Natural killer cell (primary cell): ENCODE results near the gene ZNF655. TPM values are rescaled to one million over a fixed set of nuclear protein-coding genes. Genes with fewer than 3 reads are reported as not detected.

Experiments used
- ATAC-seq, 3 donors: fragments of 150-1000 bp in 2 of 3; fragments of 200-7000 bp in 1 of 3; cut with Tn5 transposase; 1 replicate in 1 of 3; 2 replicates in 2 of 3; pipeline ENCODE4 v1.10.0; 2021; ENCODE audit warnings: mild to moderate bottlenecking in 2 of 3, moderate library complexity in 2 of 3
- DNase-seq, 2 donors: peaks; one replicate each; pipeline versions ENCODE4 v3.0.0 to v3.0.0-alpha.2; 2013 to 2021; ENCODE audit warnings: mixed read lengths in 1 of 2
- H3K27ac ChIP-seq: one replicate; pipeline ENCODE4 v1.5.1; 2013; ENCODE audit warnings: mild to moderate bottlenecking, low read length
- H3K27me3 ChIP-seq: one replicate; pipeline ENCODE4 v1.6.1; 2013; ENCODE audit warnings: low read length; ENCODE audit not compliant: control insufficient read depth, insufficient read depth
- H3K36me3 ChIP-seq: one replicate; pipeline ENCODE4 v1.6.1; 2013; ENCODE audit warnings: low read length; ENCODE audit not compliant: control insufficient read depth, insufficient read depth
- H3K4me1 ChIP-seq: one replicate; pipeline ENCODE4 v1.6.1; 2013; ENCODE audit warnings: low read length; ENCODE audit not compliant: control insufficient read depth, insufficient read depth
- H3K4me3 ChIP-seq: one replicate; pipeline ENCODE4 v1.5.1; 2013; ENCODE audit warnings: low read length
- H3K9me3 ChIP-seq: one replicate; pipeline ENCODE4 v1.6.1; 2013; ENCODE audit warnings: low read length; ENCODE audit not compliant: control insufficient read depth, insufficient read depth
- H3K27ac Mint-ChIP-seq, 2 donors: one replicate each; pipeline ENCODE4 v1.8.0; 2022; ENCODE audit warnings: mild to moderate bottlenecking in 2 of 2, mixed read lengths in 2 of 2, moderate library complexity in 1 of 2
- H3K27me3 Mint-ChIP-seq, 2 donors: one replicate each; pipeline ENCODE4 v1.8.0; 2022; ENCODE audit warnings: low read depth in 2 of 2, mixed read lengths in 2 of 2
- H3K36me3 Mint-ChIP-seq: one replicate; pipeline ENCODE4 v1.8.0; 2022; ENCODE audit warnings: mixed read lengths
- H3K4me1 Mint-ChIP-seq, 2 donors: one replicate each; pipeline ENCODE4 v1.8.0; 2022; ENCODE audit warnings: mixed read lengths in 2 of 2
- H3K4me3 Mint-ChIP-seq: one replicate; pipeline ENCODE4 v1.8.0; 2022; ENCODE audit warnings: mild to moderate bottlenecking, moderate library complexity, mixed read lengths
- H3K9me3 Mint-ChIP-seq, 2 donors: one replicate each; pipeline ENCODE4 v1.8.0; 2022; ENCODE audit warnings: mixed read lengths in 2 of 2
- CTCF ChIP-seq: fragments of 200-600 bp; IDR thresholded peaks from one replicate; pipeline ENCODE4 v1.8.0; 2022; ENCODE audit warnings: antibody characterized with exemption
- WGBS: methylation state at CpG from one replicate; pipeline ENCODE4 v1.1.7; 2013; ENCODE audit warnings: missing lambda C conversion rate; ENCODE audit not compliant: insufficient coverage; 5-methylcytosine and 5-hydroxymethylcytosine counted together
- intact Hi-C: fragments of 100-400 bp; cut with micrococcal nuclease; formaldehyde crosslinking; loops from one replicate; pipeline ENCODE4 v1.14.2; 2022
- total RNA-seq, 4 donors: library from RNA; stranded (reverse); fragments of 120-200 nt in 1 of 4; gene quantifications; one replicate each; pipeline versions ENCODE4 v1.2.3 to v1.2.4, GENCODE V29; 2013 to 2022

ZNF655 gene
- total RNA-seq, 3 donors from 2014 or later (not counting 1 experiment from before 2014, with no cell fraction given): 171 to 214 (median 196) TPM

GRCh38 chr7:99625321-99625720 is 66.9 kb downstream of the ZNF655 start:
- WGBS: 97% methylated on average over 5 of the region's 5 CpGs
- Histone ChIP-seq H3K4me1 (peaks cover 28% of the 10 kb centered on the region), H3K27ac (no peak overlapping the region), H3K36me3 (peaks cover 88% of the 10 kb centered on the region), H3K4me3 (no peak overlapping the region), H3K27me3 (no peaks in the 10 kb centered on the region), H3K9me3 (no peaks in the 10 kb centered on the region)
- peak overlapping the region; percentile 85 to 89 for H3K27ac Mint-ChIP-seq
- DNase-seq: no peak
- peaks cover 16% of the 10 kb centered on the region for H3K36me3 Mint-ChIP-seq
- intact Hi-C loops: no loop called here
- ATAC-seq: no peak
- no peak for TF ChIP-seq CTCF
- H3K9me3 Mint-ChIP-seq: no peaks in the 10 kb centered on the region
- peaks cover 29 to 32% of the 10 kb centered on the region in 2 donors for H3K4me1 Mint-ChIP-seq
- no peak overlapping the region for H3K4me3 Mint-ChIP-seq
- no peaks in the 10 kb centered on the region for H3K27me3 Mint-ChIP-seq

- H3K27ac Mint-ChIP-seq: peak overlapping the region; percentile 4 to 29
- no peak for ATAC-seq
- H3K27ac ChIP-seq: no peak overlapping the region
- H3K36me3 Mint-ChIP-seq: peaks cover 16% of the 10 kb centered on the region
- H3K36me3 ChIP-seq: peaks cover 88% of the 10 kb centered on the region
- intact Hi-C loops: no loop called here
- no peak for TF ChIP-seq CTCF
- H3K4me3 ChIP-seq: no peak overlapping the region
- H3K4me3 Mint-ChIP-seq: no peak overlapping the region
- peaks cover 29 to 37% of the 10 kb centered on the region in 2 donors for H3K4me1 Mint-ChIP-seq
- no peaks in the 10 kb centered on the region for H3K27me3 ChIP-seq
- DNase-seq: no peak
- 95% methylated on average over 4 of the region's 4 CpGs for WGBS
- peaks cover 28% of the 10 kb centered on the region for H3K4me1 ChIP-seq
- H3K9me3 Mint-ChIP-seq: no peaks in the 10 kb centered on the region
- no peaks in the 10 kb centered on the region for H3K27me3 Mint-ChIP-seq
- no peaks in the 10 kb centered on the region for H3K9me3 ChIP-seq
These were observed 67.5 kb downstream of the ZNF655 start for GRCh38 chr7:99625961-99626360.

Other genes starting within 250 kb of the ZNF655 start
- gene ARPC1A, start 232.7 kb upstream of the ZNF655 start, total RNA-seq: 10 to 100 TPM; 38.1 to 48.1 (median 47.9) TPM
- 100 to 1,000 TPM; 161 to 184 (median 179) TPM for gene ARPC1B, start 183.9 kb upstream of the ZNF655 start, total RNA-seq
- gene PDAP1, start 150.0 kb upstream of the ZNF655 start, total RNA-seq: 10 to 100 TPM; 55.3 to 60.6 (median 59.3) TPM
- gene BUD31, start 149.7 kb upstream of the ZNF655 start, total RNA-seq: 100 to 1,000 TPM; 145 to 190 (median 187) TPM
- 1 to 10 TPM; 5.3 to 6.6 (median 6.4) TPM for gene PTCD1, start 119.8 kb upstream of the ZNF655 start, total RNA-seq
- 10 to 100 TPM; 54.0 to 61.6 (median 54.8) TPM for gene CPSF4, start 119.7 kb upstream of the ZNF655 start, total RNA-seq
- gene ATP5MF, start 92.5 kb upstream of the ZNF655 start, total RNA-seq: 100 to 1,000 TPM in 2 of 3 donors, 10 to 100 TPM in 1; 90.8 to 123 (median 111) TPM
- 10 to 100 TPM; 16.7 to 18.6 (median 16.8) TPM for gene ZNF789, start 85.8 kb upstream of the ZNF655 start, total RNA-seq
- 100 to 1,000 TPM; 188 to 237 (median 215) TPM for gene ZNF394, start 58.4 kb upstream of the ZNF655 start, total RNA-seq
- 1 to 10 TPM; 6.8 to 9.7 (median 7.4) TPM for gene ZKSCAN5, start 54.0 kb upstream of the ZNF655 start, total RNA-seq
- 1 to 10 TPM; 2.3 to 3.1 (median 2.6) TPM for gene FAM200A, start 6.5 kb upstream of the ZNF655 start, total RNA-seq
- 1 to 10 TPM; 1.4 to 2.5 (median 2.0) TPM for gene TMEM225B, start 39.6 kb downstream of the ZNF655 start, total RNA-seq
- gene ZSCAN25, start 58.3 kb downstream of the ZNF655 start, total RNA-seq: 10 to 100 TPM; 24.4 to 37.4 (median 27.8) TPM
- under 1 TPM in 1 of 3 donors, not detected in 2; 0.14 TPM for gene CYP3A5, start 121.4 kb downstream of the ZNF655 start, total RNA-seq
- not detected for gene CYP3A7, start 176.6 kb downstream of the ZNF655 start, total RNA-seq
- gene CYP3A4, start 225.5 kb downstream of the ZNF655 start, total RNA-seq: not detected